ENCODE results near the gene RPAP2.
"Not testable (repeated sequence)": the region's sequence is repeated elsewhere in the genome, so short reads cannot be mapped to it uniquely, and the experiment has no call there.

The RPAP2 gene

GRCh38 chr1:92323473-92324453, 24.9 kb downstream of the RPAP2 start:
- no peak for DNase-seq

- DNase-seq: no peak
These were observed 25.9 kb downstream of the RPAP2 start for GRCh38 chr1:92324784-92325183.

GRCh38 chr1:92326681-92327080, 27.8 kb downstream of the RPAP2 start:
- no peak for DNase-seq

GRCh38 chr1:92327794-92328193, 28.9 kb downstream of the RPAP2 start:
- DNase-seq: no peak

GRCh38 chr1:92329347-92330129, 30.7 kb downstream of the RPAP2 start:
- no peak for DNase-seq

- no peak for DNase-seq
These were observed 34.8 kb downstream of the RPAP2 start for GRCh38 chr1:92333668-92334067.

- DNase-seq: no peak
These were observed 41.3 kb downstream of the RPAP2 start for GRCh38 chr1:92340154-92340553.

- no peak for DNase-seq
These were observed 43.5 kb downstream of the RPAP2 start for GRCh38 chr1:92342401-92342800.

GRCh38 chr1:92343061-92343460, 44.2 kb downstream of the RPAP2 start:
- no peak for DNase-seq

GRCh38 chr1:92346866-92347640, 48.2 kb downstream of the RPAP2 start:
- DNase-seq: no peak

- no peak for DNase-seq
These were observed 54.0 kb downstream of the RPAP2 start for GRCh38 chr1:92352856-92353255.

GRCh38 chr1:92354259-92354658, 55.4 kb downstream of the RPAP2 start:
- DNase-seq: no peak

- DNase-seq: no peak
These were observed 58.1 kb downstream of the RPAP2 start for GRCh38 chr1:92356956-92357355.

GRCh38 chr1:92359382-92359781, 60.5 kb downstream of the RPAP2 start:
- not testable (repeated sequence) for DNase-seq

- no peak for DNase-seq
These were observed 61.1 kb downstream of the RPAP2 start for GRCh38 chr1:92359986-92360385.

GRCh38 chr1:92362970-92363369, 64.1 kb downstream of the RPAP2 start:
- no peak for DNase-seq

GRCh38 chr1:92363401-92363800, 64.5 kb downstream of the RPAP2 start:
- DNase-seq: no peak

GRCh38 chr1:92365378-92366039, 66.7 kb downstream of the RPAP2 start:
- no peak for DNase-seq

GRCh38 chr1:92366040-92366395, 67.2 kb downstream of the RPAP2 start:
- DNase-seq: no peak

GRCh38 chr1:92367496-92367895, 68.6 kb downstream of the RPAP2 start:
- DNase-seq: no peak

GRCh38 chr1:92372164-92372563, 73.3 kb downstream of the RPAP2 start:
- DNase-seq: no peak

All from hypothalamus (tissue), 51 donors.